ENCODE results near the gene PDHX.

PDHX gene

DNA sequence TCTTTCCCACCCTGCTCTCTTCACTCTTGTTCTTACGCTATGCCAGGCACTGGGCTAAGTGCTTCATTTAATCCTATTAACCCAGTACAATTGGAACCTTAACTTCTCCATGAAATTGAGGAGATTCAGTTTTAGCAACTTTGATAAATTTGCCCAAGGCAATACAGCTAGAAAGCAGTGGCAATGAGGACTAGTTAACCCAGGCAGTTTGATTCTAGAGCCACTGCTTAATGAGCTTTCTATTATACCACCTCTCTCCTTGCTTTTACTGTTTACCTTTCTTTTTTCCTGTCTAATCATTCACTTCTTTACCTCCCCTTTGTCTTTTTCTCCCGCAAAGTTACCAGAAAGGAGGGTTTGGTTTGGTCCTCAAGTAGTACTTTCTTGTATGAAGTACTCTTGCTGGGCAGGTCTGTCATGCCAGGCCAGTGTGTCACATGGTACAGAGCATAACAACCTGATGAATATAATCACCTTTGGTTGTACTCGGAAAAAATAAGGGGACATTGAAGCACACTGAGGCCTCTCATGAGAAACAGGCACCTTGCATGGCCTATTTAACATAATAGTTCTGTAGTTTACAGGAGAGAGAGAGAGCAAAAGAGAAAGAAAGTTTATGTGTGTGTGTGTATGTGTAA lies 70.6 kb downstream of the PDHX start:
- Histone ChIP-seq H3K4me3 (ENCODE audit: low read length in 2 of 2) (no peak overlapping the region), H3K27ac (ENCODE audit: low read depth in 2 of 2, low read length in 2 of 2) (no peak overlapping the region), H3K36me3 (ENCODE audit: control insufficient read depth in 2 of 2, insufficient read depth in 2 of 2, low read length in 2 of 2) (peaks cover 10 to 12% of the 10 kb centered on the region in 2 donors), H3K9me3 (ENCODE audit: control insufficient read depth in 2 of 2, low read length in 2 of 2) (no peaks in the 10 kb centered on the region), H3K27me3 (ENCODE audit: control insufficient read depth in 2 of 2, insufficient read depth in 2 of 2, low read length in 2 of 2) (no peaks in the 10 kb centered on the region), H3K9ac (ENCODE audit: low read depth in 1 of 2, low read length in 2 of 2) (no peak overlapping the region), H3K4me1 (ENCODE audit: control insufficient read depth in 2 of 2, insufficient read depth in 2 of 2, low read length in 2 of 2) (no peaks in the 10 kb centered on the region)

DNA sequence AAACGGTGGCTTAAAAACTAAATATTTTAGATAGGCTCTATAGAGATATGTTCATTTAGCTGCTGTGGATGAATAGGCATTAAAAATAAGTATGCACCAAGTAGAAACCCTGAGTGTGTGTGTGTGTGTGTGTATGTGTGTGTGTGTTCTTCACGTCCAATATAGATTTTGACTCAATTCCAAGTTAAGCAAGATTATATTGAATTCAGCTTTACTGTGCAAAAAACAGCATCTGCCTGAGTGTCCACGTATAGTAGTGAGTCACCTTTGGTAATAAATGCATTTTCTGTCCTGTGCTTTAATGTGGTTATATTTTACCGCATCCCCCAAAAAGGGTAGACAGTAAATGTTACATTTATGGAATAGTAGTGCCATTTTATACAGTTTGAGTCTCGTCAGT lies 71.2 kb downstream of the PDHX start:
- Histone ChIP-seq H3K36me3 (ENCODE audit: control insufficient read depth in 2 of 2, insufficient read depth in 2 of 2, low read length in 2 of 2) (peaks cover 10 to 12% of the 10 kb centered on the region in 2 donors), H3K4me1 (ENCODE audit: control insufficient read depth in 2 of 2, insufficient read depth in 2 of 2, low read length in 2 of 2) (no peaks in the 10 kb centered on the region), H3K9ac (ENCODE audit: low read depth in 1 of 2, low read length in 2 of 2) (no peak overlapping the region), H3K9me3 (ENCODE audit: control insufficient read depth in 2 of 2, low read length in 2 of 2) (no peaks in the 10 kb centered on the region), H3K27ac (ENCODE audit: low read depth in 2 of 2, low read length in 2 of 2) (no peak overlapping the region), H3K27me3 (ENCODE audit: control insufficient read depth in 2 of 2, insufficient read depth in 2 of 2, low read length in 2 of 2) (no peaks in the 10 kb centered on the region), H3K4me3 (ENCODE audit: low read length in 2 of 2) (no peak overlapping the region)

DNA sequence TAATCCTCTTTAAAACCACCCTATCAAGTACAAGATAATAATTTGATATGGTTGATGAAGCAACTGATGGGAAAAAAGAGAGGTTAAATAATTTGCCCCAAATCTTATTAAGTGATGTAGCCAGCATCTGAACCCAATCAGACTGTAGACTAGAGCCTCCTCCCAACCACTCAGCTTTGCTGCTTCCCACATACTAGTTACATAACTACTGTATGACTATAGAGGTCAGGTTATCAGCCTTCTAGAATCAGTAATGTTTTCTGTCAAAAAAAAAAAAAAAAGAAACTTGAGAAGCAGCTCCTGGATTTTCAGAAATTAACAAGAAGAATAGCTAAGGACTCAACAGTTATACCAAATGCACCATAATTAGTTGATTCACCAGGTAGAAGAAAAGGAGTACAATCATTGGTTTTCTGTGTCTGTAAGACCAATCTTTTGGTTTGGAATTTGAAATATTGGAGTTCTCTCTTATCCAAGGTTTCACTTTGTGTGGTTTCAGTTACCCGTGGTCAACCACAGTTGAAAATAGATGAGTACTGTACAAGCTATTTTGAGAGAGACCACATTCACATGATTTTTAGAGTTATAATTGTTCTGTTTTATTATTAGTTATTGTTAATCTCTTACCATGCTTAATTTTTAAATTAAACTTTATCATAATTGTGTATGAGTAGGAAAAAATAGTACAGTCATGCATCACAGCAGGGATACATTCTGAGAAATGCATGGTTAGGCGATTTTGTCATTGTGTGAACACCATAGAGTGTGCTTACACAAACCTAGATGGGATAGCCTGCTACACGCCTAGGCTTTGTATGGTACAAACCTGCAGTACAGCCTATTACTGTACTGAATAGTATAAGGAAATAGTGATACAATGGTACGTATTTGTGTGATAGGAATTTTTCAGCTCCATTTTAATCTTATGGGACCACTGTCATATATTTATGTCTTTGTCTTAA lies 72.2 kb downstream of the PDHX start:
- no peaks in the 10 kb centered on the region for H3K27me3 ChIP-seq (ENCODE audit: control insufficient read depth in 2 of 2, insufficient read depth in 2 of 2, low read length in 2 of 2)
- H3K9ac ChIP-seq (ENCODE audit: low read depth in 1 of 2, low read length in 2 of 2) = no peak overlapping the region
- peaks cover 10 to 12% of the 10 kb centered on the region in 2 donors for H3K36me3 ChIP-seq (ENCODE audit: control insufficient read depth in 2 of 2, insufficient read depth in 2 of 2, low read length in 2 of 2)
- no peak overlapping the region for H3K27ac ChIP-seq (ENCODE audit: low read depth in 2 of 2, low read length in 2 of 2)
- no peaks in the 10 kb centered on the region for H3K9me3 ChIP-seq (ENCODE audit: control insufficient read depth in 2 of 2, low read length in 2 of 2)
- H3K4me1 ChIP-seq (ENCODE audit: control insufficient read depth in 2 of 2, insufficient read depth in 2 of 2, low read length in 2 of 2) = no peaks in the 10 kb centered on the region
- no peak overlapping the region for H3K4me3 ChIP-seq (ENCODE audit: low read length in 2 of 2)

DNA sequence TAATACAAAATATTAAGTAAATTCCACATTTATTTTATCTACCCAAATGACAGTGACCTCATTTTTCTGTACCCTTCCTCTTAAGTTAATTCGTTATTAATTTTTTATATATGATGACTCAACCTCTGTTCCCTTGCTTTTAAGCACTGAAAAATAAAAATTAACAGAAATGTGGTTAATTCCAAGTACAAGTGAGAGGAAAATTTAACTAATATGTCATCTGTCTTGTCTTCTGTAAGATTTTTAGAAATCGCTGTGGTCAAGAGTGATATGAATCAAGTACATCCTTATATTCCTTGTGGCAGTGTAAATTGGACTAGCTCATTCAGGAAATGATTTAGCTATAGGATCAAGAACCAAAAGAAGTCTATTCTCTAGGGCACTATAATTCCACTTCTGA lies 74.5 kb downstream of the PDHX start:
- Histone ChIP-seq H3K4me3 (ENCODE audit: low read length in 2 of 2) (no peak overlapping the region), H3K27ac (ENCODE audit: low read depth in 2 of 2, low read length in 2 of 2) (no peak overlapping the region), H3K4me1 (ENCODE audit: control insufficient read depth in 2 of 2, insufficient read depth in 2 of 2, low read length in 2 of 2) (no peaks in the 10 kb centered on the region), H3K27me3 (ENCODE audit: control insufficient read depth in 2 of 2, insufficient read depth in 2 of 2, low read length in 2 of 2) (no peaks in the 10 kb centered on the region), H3K36me3 (ENCODE audit: control insufficient read depth in 2 of 2, insufficient read depth in 2 of 2, low read length in 2 of 2) (peaks cover 2 to 9% of the 10 kb centered on the region in 2 donors), H3K9me3 (ENCODE audit: control insufficient read depth in 2 of 2, low read length in 2 of 2) (no peaks in the 10 kb centered on the region), H3K9ac (ENCODE audit: low read depth in 1 of 2, low read length in 2 of 2) (no peak overlapping the region)

DNA sequence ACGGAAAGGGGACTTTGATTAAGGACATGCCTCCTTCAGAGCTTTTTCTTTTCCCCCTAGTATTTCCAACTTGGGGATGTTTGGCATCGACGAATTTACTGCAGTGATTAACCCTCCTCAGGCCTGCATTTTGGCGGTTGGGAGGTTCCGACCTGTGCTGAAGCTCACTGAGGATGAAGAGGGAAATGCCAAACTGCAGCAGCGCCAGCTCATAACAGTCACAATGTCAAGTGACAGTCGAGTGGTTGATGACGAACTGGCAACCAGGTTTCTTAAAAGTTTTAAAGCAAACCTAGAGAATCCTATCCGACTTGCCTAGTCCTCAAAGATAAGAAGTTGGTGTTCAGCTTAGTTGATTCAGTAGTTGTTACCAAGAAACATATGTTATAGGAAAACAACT lies 78.4 kb downstream of the PDHX start:
- Histone ChIP-seq H3K4me1 (ENCODE audit: control insufficient read depth in 2 of 2, insufficient read depth in 2 of 2, low read length in 2 of 2) (peaks cover 0 to 5% of the 10 kb centered on the region in 2 donors), H3K27ac (ENCODE audit: low read depth in 2 of 2, low read length in 2 of 2) (no peak overlapping the region)

DNA sequence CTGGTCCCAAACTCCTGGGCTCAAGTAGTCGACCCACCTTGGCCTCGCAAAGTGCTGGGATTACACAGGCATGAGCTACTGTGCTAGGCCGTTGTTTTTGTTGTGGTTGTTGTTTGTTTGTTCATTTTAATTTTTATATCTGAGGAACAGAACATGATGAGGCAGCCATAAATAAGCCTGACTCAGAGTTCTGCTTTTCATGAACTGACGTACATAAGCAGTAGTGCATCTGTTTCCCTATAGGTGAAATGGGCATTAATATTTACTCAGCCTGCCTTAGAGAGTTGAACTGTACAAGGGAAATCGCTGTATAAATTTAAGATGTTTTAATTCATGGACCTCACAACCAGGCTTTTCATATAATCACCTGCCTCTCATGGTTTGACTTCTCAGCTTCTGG lies 80.5 kb downstream of the PDHX start:
- H3K9ac ChIP-seq (ENCODE audit: low read depth in 1 of 2, low read length in 2 of 2) = no peak overlapping the region
- H3K4me3 ChIP-seq (ENCODE audit: low read length in 2 of 2) = no peak overlapping the region
- peaks cover 0 to 5% of the 10 kb centered on the region in 2 donors for H3K4me1 ChIP-seq (ENCODE audit: control insufficient read depth in 2 of 2, insufficient read depth in 2 of 2, low read length in 2 of 2)
- peaks cover 2 to 6% of the 10 kb centered on the region in 2 donors for H3K36me3 ChIP-seq (ENCODE audit: control insufficient read depth in 2 of 2, insufficient read depth in 2 of 2, low read length in 2 of 2)
- no peaks in the 10 kb centered on the region for H3K9me3 ChIP-seq (ENCODE audit: control insufficient read depth in 2 of 2, low read length in 2 of 2)
- no peak overlapping the region for H3K27ac ChIP-seq (ENCODE audit: low read depth in 2 of 2, low read length in 2 of 2)
- H3K27me3 ChIP-seq (ENCODE audit: control insufficient read depth in 2 of 2, insufficient read depth in 2 of 2, low read length in 2 of 2) = no peaks in the 10 kb centered on the region

More for the DNA sequence above, 78.4 kb downstream of the PDHX start:
- no peak overlapping the region for H3K9ac ChIP-seq (ENCODE audit: low read depth in 1 of 2, low read length in 2 of 2)
- no peaks in the 10 kb centered on the region for H3K27me3 ChIP-seq (ENCODE audit: control insufficient read depth in 2 of 2, insufficient read depth in 2 of 2, low read length in 2 of 2)
- no peak overlapping the region for H3K4me3 ChIP-seq (ENCODE audit: low read length in 2 of 2)
- H3K36me3 ChIP-seq (ENCODE audit: control insufficient read depth in 2 of 2, insufficient read depth in 2 of 2, low read length in 2 of 2) = peaks cover 2 to 6% of the 10 kb centered on the region in 2 donors
- no peaks in the 10 kb centered on the region for H3K9me3 ChIP-seq (ENCODE audit: control insufficient read depth in 2 of 2, low read length in 2 of 2)

DNA sequence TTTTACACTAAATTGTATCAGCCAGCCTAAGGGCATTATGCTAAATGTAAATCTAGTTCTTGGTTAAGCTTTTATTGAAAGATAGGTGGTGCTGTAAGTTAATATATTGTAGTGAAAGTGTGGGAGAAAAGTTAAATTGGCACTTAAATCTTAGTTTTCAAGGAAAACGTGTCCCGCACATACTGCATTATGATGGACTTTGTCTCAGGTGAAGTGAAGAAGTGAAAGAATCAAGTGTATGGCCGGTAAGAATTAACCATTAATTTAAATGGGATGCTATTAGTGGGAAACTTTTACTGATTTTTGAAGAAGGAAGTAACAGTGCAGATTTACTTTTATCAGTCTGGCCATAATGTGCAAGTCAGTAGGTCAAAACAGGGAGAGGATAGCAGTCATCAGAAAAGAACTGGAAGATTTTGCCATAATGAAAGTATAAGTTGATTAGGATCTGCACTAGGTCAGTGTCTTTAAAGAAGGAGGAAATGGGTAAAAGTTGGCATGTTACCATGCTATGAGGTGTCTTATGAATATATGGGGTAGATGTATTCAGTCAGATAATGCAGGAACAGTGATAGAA lies 81.6 kb downstream of the PDHX start:
- Histone ChIP-seq H3K27ac (ENCODE audit: low read depth in 2 of 2, low read length in 2 of 2) (no peak overlapping the region), H3K9ac (ENCODE audit: low read depth in 1 of 2, low read length in 2 of 2) (no peak overlapping the region), H3K4me3 (ENCODE audit: low read length in 2 of 2) (no peak overlapping the region), H3K9me3 (ENCODE audit: control insufficient read depth in 2 of 2, low read length in 2 of 2) (no peaks in the 10 kb centered on the region), H3K27me3 (ENCODE audit: control insufficient read depth in 2 of 2, insufficient read depth in 2 of 2, low read length in 2 of 2) (no peaks in the 10 kb centered on the region), H3K36me3 (ENCODE audit: control insufficient read depth in 2 of 2, insufficient read depth in 2 of 2, low read length in 2 of 2) (peaks cover 2 to 6% of the 10 kb centered on the region in 2 donors), H3K4me1 (ENCODE audit: control insufficient read depth in 2 of 2, insufficient read depth in 2 of 2, low read length in 2 of 2) (peaks cover 0 to 5% of the 10 kb centered on the region in 2 donors)

DNA sequence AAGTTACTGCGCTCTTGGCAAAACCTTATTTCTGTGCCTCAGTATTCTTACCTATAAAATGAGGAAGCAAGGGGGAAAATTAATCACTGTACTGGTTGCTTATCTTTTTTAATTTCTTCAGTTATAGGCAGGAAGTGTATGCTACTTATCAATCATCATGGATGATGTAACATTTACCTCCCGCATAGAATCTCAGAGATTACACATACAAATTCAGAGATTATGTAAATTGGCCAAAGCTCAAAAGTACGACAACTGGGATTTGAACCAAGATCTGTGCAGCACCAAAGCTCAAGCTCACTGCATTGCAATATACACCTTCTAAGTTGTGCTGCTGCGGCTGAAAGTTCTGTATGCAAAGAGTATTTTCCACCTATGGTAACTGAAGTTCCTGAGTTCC lies 83.0 kb downstream of the PDHX start:
- Histone ChIP-seq H3K9ac (ENCODE audit: low read depth in 1 of 2, low read length in 2 of 2) (no peak overlapping the region), H3K4me3 (ENCODE audit: low read length in 2 of 2) (no peak overlapping the region), H3K27ac (ENCODE audit: low read depth in 2 of 2, low read length in 2 of 2) (no peak overlapping the region), H3K9me3 (ENCODE audit: control insufficient read depth in 2 of 2, low read length in 2 of 2) (no peaks in the 10 kb centered on the region), H3K36me3 (ENCODE audit: control insufficient read depth in 2 of 2, insufficient read depth in 2 of 2, low read length in 2 of 2) (peaks cover 0 to 3% of the 10 kb centered on the region in 2 donors), H3K27me3 (ENCODE audit: control insufficient read depth in 2 of 2, insufficient read depth in 2 of 2, low read length in 2 of 2) (no peaks in the 10 kb centered on the region), H3K4me1 (ENCODE audit: control insufficient read depth in 2 of 2, insufficient read depth in 2 of 2, low read length in 2 of 2) (peaks cover 3 to 8% of the 10 kb centered on the region in 2 donors)

DNA sequence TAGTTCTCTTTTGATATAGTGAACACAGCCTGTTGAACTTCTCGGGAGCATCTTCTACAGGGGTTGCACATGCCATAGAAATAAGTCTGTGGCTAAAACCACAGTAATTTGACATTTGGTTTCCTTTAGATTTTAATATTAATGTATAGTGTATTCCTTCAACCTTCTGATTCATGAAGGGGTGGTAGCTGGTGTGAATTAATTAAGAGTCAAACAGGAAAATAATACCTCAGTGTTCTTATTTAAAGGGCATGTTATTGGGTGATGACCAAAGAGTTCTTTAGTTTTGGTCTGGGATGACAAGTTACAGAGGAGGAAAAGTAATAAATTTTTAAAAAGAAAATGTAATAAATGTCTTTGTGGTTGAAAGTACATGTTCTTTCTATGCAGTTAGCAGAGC lies 86.8 kb downstream of the PDHX start:
- H3K4me1 ChIP-seq (ENCODE audit: control insufficient read depth in 2 of 2, insufficient read depth in 2 of 2, low read length in 2 of 2) = peaks cover 8 to 10% of the 10 kb centered on the region in 2 donors
- no peak overlapping the region for H3K27ac ChIP-seq (ENCODE audit: low read depth in 2 of 2, low read length in 2 of 2)
- no peaks in the 10 kb centered on the region for H3K27me3 ChIP-seq (ENCODE audit: control insufficient read depth in 2 of 2, insufficient read depth in 2 of 2, low read length in 2 of 2)

DNA sequence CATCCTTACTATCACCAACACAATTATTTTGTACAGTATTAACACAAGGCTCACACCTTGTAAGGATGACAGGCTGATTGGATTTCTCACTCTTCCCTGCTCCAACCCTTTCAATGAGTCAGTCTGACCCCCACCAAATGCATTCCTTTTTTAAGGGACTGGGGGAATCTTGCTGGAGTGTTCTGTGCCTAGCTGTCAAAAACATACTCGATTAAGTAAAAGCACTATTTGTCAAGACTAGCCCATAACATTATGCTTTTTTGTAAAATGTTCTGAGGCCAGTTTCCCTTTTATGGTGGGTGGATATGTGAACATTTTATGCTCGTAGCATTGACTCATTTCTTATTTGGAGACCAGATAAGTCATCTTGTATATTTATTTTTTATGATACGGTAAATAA lies 87.2 kb downstream of the PDHX start:
- H3K36me3 ChIP-seq (ENCODE audit: control insufficient read depth in 2 of 2, insufficient read depth in 2 of 2, low read length in 2 of 2) = no peaks in the 10 kb centered on the region
- H3K9me3 ChIP-seq (ENCODE audit: control insufficient read depth in 2 of 2, low read length in 2 of 2) = no peaks in the 10 kb centered on the region
- no peak overlapping the region for H3K9ac ChIP-seq (ENCODE audit: low read depth in 1 of 2, low read length in 2 of 2)
- H3K27ac ChIP-seq (ENCODE audit: low read depth in 2 of 2, low read length in 2 of 2) = no peak overlapping the region
- H3K27me3 ChIP-seq (ENCODE audit: control insufficient read depth in 2 of 2, insufficient read depth in 2 of 2, low read length in 2 of 2) = no peaks in the 10 kb centered on the region
- peaks cover 12 to 13% of the 10 kb centered on the region in 2 donors for H3K4me1 ChIP-seq (ENCODE audit: control insufficient read depth in 2 of 2, insufficient read depth in 2 of 2, low read length in 2 of 2)
- no peak overlapping the region for H3K4me3 ChIP-seq (ENCODE audit: low read length in 2 of 2)

More for the DNA sequence above, 86.8 kb downstream of the PDHX start:
- Histone ChIP-seq H3K36me3 (ENCODE audit: control insufficient read depth in 2 of 2, insufficient read depth in 2 of 2, low read length in 2 of 2) (no peaks in the 10 kb centered on the region), H3K9me3 (ENCODE audit: control insufficient read depth in 2 of 2, low read length in 2 of 2) (no peaks in the 10 kb centered on the region), H3K9ac (ENCODE audit: low read depth in 1 of 2, low read length in 2 of 2) (no peak overlapping the region), H3K4me3 (ENCODE audit: low read length in 2 of 2) (no peak overlapping the region)
